Brain pericyte (primary cell): Measurements from ENCODE around the gene NPIPA2.
"Not testable (repeated sequence)": the region's sequence is repeated elsewhere in the genome, so short reads cannot be mapped to it uniquely, and the experiment has no call there.

Experiments
- DNase-seq: peaks from one replicate; pipeline ENCODE4 v3.0.0-alpha.2; 2012; ENCODE audit warnings: low read depth, low spot score

The NPIPA2 gene

GRCh38 chr16:14742273-14743128 lies at the start of gene NPIPA2:
Gene NPIPA2 (plus strand): TSS chr16:14742533. CDS start chr16:14748066, 5,533 bp downstream.
- DNase-seq = not testable (repeated sequence)

- DNase-seq = not testable (repeated sequence)
Measured at GRCh38 chr16:14694129-14694528, 48.2 kb upstream of the NPIPA2 start, which contains the start of gene PLA2G10. Gene PLA2G10 (minus strand): TSS chr16:14694308. CDS start chr16:14694229, 79 bp downstream.

GRCh38 chr16:14701859-14702258 lies 40.5 kb upstream of the NPIPA2 start:
- DNase-seq = not testable (repeated sequence)

GRCh38 chr16:14702672-14703071 lies 39.7 kb upstream of the NPIPA2 start:
- DNase-seq = not testable (repeated sequence)

GRCh38 chr16:14703156-14704011 lies 38.9 kb upstream of the NPIPA2 start, which contains the start of gene NPIPA3:
Gene NPIPA3 (plus strand): TSS chr16:14703411. CDS start chr16:14708944, 5,533 bp downstream.
- DNase-seq = not testable (repeated sequence)

GRCh38 chr16:14733233-14733632 lies 9.1 kb upstream of the NPIPA2 start:
- not testable (repeated sequence) for DNase-seq

- DNase-seq = not testable (repeated sequence)
Measured at GRCh38 chr16:14740832-14741385, 1.4 kb upstream of the NPIPA2 start.

- DNase-seq = not testable (repeated sequence)
Measured at GRCh38 chr16:14741794-14742193, 539 bp upstream of the NPIPA2 start.

- DNase-seq = not testable (repeated sequence)
Measured at GRCh38 chr16:14773654-14774053, 31.3 kb downstream of the NPIPA2 start.

- DNase-seq = not testable (repeated sequence)
Measured at GRCh38 chr16:14775624-14776023, 33.3 kb downstream of the NPIPA2 start.

GRCh38 chr16:14776763-14777162 lies 34.4 kb downstream of the NPIPA2 start:
- not testable (repeated sequence) for DNase-seq

- not testable (repeated sequence) for DNase-seq
Measured at GRCh38 chr16:14779368-14779877, 37.1 kb downstream of the NPIPA2 start.

GRCh38 chr16:14786180-14786579 lies 43.8 kb downstream of the NPIPA2 start:
- DNase-seq = not testable (repeated sequence)

- not testable (repeated sequence) for DNase-seq
Measured at GRCh38 chr16:14789577-14789976, 47.2 kb downstream of the NPIPA2 start.

GRCh38 chr16:14790320-14790956 lies 48.1 kb downstream of the NPIPA2 start:
- not testable (repeated sequence) for DNase-seq

- not testable (repeated sequence) for DNase-seq
Measured at GRCh38 chr16:14792914-14793313, 50.6 kb downstream of the NPIPA2 start.

GRCh38 chr16:14797558-14797957 lies 55.2 kb downstream of the NPIPA2 start:
- DNase-seq = not testable (repeated sequence)

GRCh38 chr16:14803577-14803976 lies 61.2 kb downstream of the NPIPA2 start:
- not testable (repeated sequence) for DNase-seq

- not testable (repeated sequence) for DNase-seq
Measured at GRCh38 chr16:14807184-14807678, 64.9 kb downstream of the NPIPA2 start.

- DNase-seq = not testable (repeated sequence)
Measured at GRCh38 chr16:14813890-14814289, 71.6 kb downstream of the NPIPA2 start.
